Peyer's patch (tissue), 4 donors: ENCODE results near the gene ZNF563.

Source experiments
- POLR2A ChIP-seq, 2 donors: fragments of 450-650 bp; IDR thresholded peaks; one replicate each; pipeline ENCODE4 v1.5.1; 2017; ENCODE audit warnings: antibody characterized with exemption in 2 of 2, mild to moderate bottlenecking in 2 of 2, moderate library complexity in 2 of 2
- TF ChIP-seq, protein P1 (sequence below), 6 experiments: fragments of 450-650 bp in 4 of 6; fragments of 200-600 bp in 2 of 6; sonication (generic) in 1 of 6; IDR thresholded peaks; one replicate each; pipeline ENCODE4 v1.5.1; 2017 to 2019; ENCODE audit warnings: antibody characterized with exemption in 6 of 6, mild to moderate bottlenecking in 3 of 6, moderate library complexity in 1 of 6

DNA sequence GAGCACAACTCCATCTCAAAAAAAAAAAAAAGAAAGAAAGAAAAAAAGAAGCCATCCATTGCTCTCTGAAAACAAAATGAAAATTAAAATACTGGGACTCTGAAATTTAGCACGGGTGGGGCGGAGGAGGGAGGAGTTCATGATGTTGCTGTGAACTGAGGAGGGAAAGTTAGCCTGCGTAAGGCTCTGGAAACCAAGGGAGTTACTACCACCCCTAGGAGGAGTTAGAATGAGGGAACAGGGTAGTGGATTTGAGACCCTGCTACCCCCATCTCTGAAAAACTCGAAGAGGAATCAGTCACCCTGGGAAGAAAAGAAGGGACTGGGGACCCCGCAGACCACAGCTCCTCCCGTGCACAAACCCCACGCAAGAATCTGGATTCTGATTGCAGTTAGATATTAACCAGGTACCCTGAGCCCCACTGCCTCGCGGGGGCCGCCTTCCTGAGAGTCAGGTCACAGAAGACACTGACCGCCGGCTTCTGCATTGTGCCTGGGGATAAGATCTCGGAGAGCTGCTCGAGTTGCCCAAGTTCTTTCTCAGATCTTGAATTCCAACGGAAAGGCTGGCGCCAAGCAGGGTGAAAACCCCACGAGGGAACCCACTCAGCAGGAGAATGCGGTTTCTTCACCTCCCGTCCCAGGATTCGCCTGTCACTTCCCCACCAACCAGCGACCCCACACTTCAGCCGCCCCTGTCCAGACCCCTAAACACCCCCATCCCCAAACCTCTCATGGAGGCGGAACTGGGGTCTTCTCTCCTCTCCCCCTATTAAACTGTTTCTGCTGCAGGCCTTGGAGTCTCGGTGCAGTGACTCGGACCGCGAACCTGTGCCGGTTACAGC, 31.2 kb upstream of the ZNF563 start:
- TF ChIP-seq, protein P1, sequence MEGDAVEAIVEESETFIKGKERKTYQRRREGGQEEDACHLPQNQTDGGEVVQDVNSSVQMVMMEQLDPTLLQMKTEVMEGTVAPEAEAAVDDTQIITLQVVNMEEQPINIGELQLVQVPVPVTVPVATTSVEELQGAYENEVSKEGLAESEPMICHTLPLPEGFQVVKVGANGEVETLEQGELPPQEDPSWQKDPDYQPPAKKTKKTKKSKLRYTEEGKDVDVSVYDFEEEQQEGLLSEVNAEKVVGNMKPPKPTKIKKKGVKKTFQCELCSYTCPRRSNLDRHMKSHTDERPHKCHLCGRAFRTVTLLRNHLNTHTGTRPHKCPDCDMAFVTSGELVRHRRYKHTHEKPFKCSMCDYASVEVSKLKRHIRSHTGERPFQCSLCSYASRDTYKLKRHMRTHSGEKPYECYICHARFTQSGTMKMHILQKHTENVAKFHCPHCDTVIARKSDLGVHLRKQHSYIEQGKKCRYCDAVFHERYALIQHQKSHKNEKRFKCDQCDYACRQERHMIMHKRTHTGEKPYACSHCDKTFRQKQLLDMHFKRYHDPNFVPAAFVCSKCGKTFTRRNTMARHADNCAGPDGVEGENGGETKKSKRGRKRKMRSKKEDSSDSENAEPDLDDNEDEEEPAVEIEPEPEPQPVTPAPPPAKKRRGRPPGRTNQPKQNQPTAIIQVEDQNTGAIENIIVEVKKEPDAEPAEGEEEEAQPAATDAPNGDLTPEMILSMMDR (IDR thresholded peaks at IDR 0.05): no peak
- no peak for TF ChIP-seq POLR2A (IDR thresholded peaks at IDR 0.05)
